Small intestine (tissue), 7 donors: ENCODE measurements around the gene PYDC1. TPM values are rescaled to one million over a fixed set of nuclear protein-coding genes. Genes with fewer than 3 reads are reported as not detected.

ENCODE experiments used
- DNase-seq, 2 donors: peaks; one replicate each; pipeline versions ENCODE4 v3.0.0 to v3.0.0-alpha.2; 2013
- FAIRE-seq: peaks from 2 replicates; lab custom pipeline; 2012; peaks lifted over from hg19 to GRCh38; lab: Jason Lieb, UNC
- H3K27ac ChIP-seq, 3 donors: one replicate each; pipeline ENCODE4 v1.5.1; 2013; ENCODE audit warnings: low read length in 2 of 3, mild to moderate bottlenecking in 2 of 3, control low read depth in 1 of 3, inconsistent platforms in 1 of 3, low read depth in 1 of 3, moderate library complexity in 1 of 3
- H3K27me3 ChIP-seq, 3 donors: one replicate each; pipeline ENCODE4 v1.6.1; 2013; ENCODE audit warnings: low read length in 3 of 3, inconsistent platforms in 1 of 3; ENCODE audit not compliant: control insufficient read depth in 3 of 3, insufficient read depth in 3 of 3
- H3K36me3 ChIP-seq, 3 donors: one replicate each; pipeline ENCODE4 v1.6.1; 2013; ENCODE audit warnings: low read length in 3 of 3, inconsistent platforms in 1 of 3, low read depth in 1 of 3, mild to moderate bottlenecking in 1 of 3, moderate library complexity in 1 of 3; ENCODE audit not compliant: control insufficient read depth in 3 of 3, insufficient read depth in 2 of 3
- H3K4me1 ChIP-seq, 3 donors: one replicate each; pipeline ENCODE4 v1.6.1; 2013; ENCODE audit warnings: low read length in 2 of 3, inconsistent platforms in 1 of 3, low read depth in 1 of 3, mild to moderate bottlenecking in 1 of 3, moderate library complexity in 1 of 3; ENCODE audit not compliant: control insufficient read depth in 3 of 3, insufficient read depth in 2 of 3
- H3K4me3 ChIP-seq, 3 donors: one replicate each; pipeline ENCODE4 v1.5.1; 2013; ENCODE audit warnings: low read length in 3 of 3, control low read depth in 1 of 3, inconsistent platforms in 1 of 3, low read depth in 1 of 3, mild to moderate bottlenecking in 1 of 3, moderate library complexity in 1 of 3
- H3K9me3 ChIP-seq, 2 donors: one replicate each; pipeline ENCODE4 v1.6.1; 2013; ENCODE audit warnings: low read depth in 1 of 2, low read length in 1 of 2; ENCODE audit not compliant: control insufficient read depth in 2 of 2, insufficient read depth in 1 of 2
- WGBS, 3 donors: extraction: QIAGEN DNeasy Blood & Tissue Kit; methylation state at CpG; one replicate each; pipeline ENCODE4 v1.1.7; 2013; 5-methylcytosine and 5-hydroxymethylcytosine counted together
- polyA plus RNA-seq, 4 donors: library from polyadenylated mRNA; stranded (reverse) in 3 of 4; unstranded in 1 of 4; fragments of 200-250 nt in 3 of 4; fragments of 120-200 nt in 1 of 4; gene quantifications; one replicate each; pipeline versions ENCODE4 v1.2.1 to v1.2.3, GENCODE V29; 2013
- donor health status: healthy with polysubstance abuse.
- donor health status: control.
- donor health status: control.
- donor health status: Bipolar disorder and iron deficiency.
- donor health status: healthy.

Gene PYDC1
- polyA plus RNA-seq, 4 donors: 0.32 TPM; not detected in 3

DNA sequence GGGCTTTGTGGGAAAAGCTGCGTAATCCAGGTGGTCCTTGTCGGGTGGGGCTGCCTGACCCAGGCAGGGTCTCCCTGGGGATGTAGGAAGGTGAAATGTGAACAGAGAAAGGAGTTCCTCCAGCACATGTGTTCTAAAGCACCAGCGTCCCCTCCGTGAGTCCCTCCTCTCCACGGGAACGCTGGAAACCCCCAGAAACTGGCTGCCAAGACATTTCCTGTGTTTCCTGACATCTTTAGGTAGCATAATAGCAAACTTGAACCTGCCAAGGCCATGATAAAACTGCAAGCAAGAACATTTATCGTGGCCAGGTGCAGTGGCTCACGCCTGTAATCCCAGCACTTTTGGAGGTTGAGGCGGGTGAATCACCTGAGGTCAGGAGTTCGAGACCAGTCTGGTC lies 12.6 kb upstream of the PYDC1 start:
- FAIRE-seq (no peak), DNase-seq (no peak)
- Histone ChIP-seq H3K9me3 (peaks cover 0 to 2% of the 10 kb centered on the region in 2 donors), H3K36me3 (no peaks in the 10 kb centered on the region), H3K27ac (no peak overlapping the region), H3K27me3 (no peaks in the 10 kb centered on the region), H3K4me1 (no peaks in the 10 kb centered on the region), H3K4me3 (no peak overlapping the region)
- 51 to 59% (median 54%) methylated on average over 10 of the region's 10 CpGs for WGBS, 3 donors

- WGBS, 3 donors: 95 to 100% (median 97%) methylated on average over 4 of the region's 4 CpGs
- FAIRE-seq: no peak
These were observed 11.3 kb upstream of the PYDC1 start for GRCh38 chr16:31228206-31228605.

GRCh38 chr16:31225193-31225592 lies 8.3 kb upstream of the PYDC1 start:
- WGBS, 3 donors: 93 to 94% (median 94%) methylated on average over 3 of the region's 3 CpGs
- FAIRE-seq: no peak
- H3K27ac ChIP-seq: no peak overlapping the region

More at GRCh38 chr16:31228206-31228605, 11.3 kb upstream of the PYDC1 start:
- Histone ChIP-seq H3K4me3 (no peak overlapping the region), H3K9me3 (no peaks in the 10 kb centered on the region), H3K36me3 (no peaks in the 10 kb centered on the region), H3K27me3 (no peaks in the 10 kb centered on the region), H3K4me1 (peaks cover 0 to 4% (median 0%) of the 10 kb centered on the region in 3 donors), H3K27ac (no peak overlapping the region)
- DNase-seq: no peak

DNA sequence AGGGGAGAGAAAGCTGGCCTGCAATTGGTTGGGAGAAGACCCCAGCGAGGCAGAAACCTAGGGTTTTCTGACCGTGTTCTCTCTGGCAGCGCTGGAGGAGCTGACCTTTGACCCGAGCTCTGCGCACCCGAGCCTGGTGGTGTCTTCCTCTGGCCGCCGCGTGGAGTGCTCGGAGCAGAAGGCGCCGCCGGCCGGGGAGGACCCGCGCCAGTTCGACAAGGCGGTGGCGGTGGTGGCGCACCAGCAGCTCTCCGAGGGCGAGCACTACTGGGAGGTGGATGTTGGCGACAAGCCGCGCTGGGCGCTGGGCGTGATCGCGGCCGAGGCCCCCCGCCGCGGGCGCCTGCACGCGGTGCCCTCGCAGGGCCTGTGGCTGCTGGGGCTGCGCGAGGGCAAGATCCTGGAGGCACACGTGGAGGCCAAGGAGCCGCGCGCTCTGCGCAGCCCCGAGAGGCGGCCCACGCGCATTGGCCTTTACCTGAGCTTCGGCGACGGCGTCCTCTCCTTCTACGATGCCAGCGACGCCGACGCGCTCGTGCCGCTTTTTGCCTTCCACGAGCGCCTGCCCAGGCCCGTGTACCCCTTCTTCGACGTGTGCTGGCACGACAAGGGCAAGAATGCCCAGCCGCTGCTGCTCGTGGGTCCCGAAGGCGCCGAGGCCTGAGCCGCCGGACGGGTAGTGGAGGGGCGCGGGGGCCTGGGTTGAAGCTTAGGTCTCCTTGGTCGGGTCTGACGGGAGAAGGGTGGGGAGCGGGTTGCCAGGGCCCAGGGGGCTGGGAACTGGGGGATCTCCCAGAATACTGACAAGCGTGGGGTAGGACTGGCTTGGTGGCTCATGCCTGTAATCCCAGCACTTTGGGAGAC lies 7.4 kb upstream of the PYDC1 start:
- no peaks in the 10 kb centered on the region for H3K9me3 ChIP-seq
- H3K36me3 ChIP-seq: no peaks in the 10 kb centered on the region
- FAIRE-seq: no peak
- peaks cover 0 to 4% (median 0%) of the 10 kb centered on the region in 3 donors for H3K4me1 ChIP-seq
- 84 to 91% (median 88%) methylated on average over 74 to 80 of the region's 80 CpGs for WGBS, 3 donors
- peaks cover 0 to 4% (median 0%) of the 10 kb centered on the region in 3 donors for H3K27me3 ChIP-seq
- H3K27ac ChIP-seq: no peak overlapping the region
- DNase-seq: no peak
- H3K4me3 ChIP-seq: no peak overlapping the region

More at GRCh38 chr16:31225193-31225592, 8.3 kb upstream of the PYDC1 start:
- no peaks in the 10 kb centered on the region for H3K9me3 ChIP-seq
- DNase-seq: no peak
- no peaks in the 10 kb centered on the region for H3K36me3 ChIP-seq
- no peak overlapping the region for H3K4me3 ChIP-seq
- peaks cover 0 to 4% (median 0%) of the 10 kb centered on the region in 3 donors for H3K4me1 ChIP-seq
- peaks cover 0 to 4% (median 0%) of the 10 kb centered on the region in 3 donors for H3K27me3 ChIP-seq

DNA sequence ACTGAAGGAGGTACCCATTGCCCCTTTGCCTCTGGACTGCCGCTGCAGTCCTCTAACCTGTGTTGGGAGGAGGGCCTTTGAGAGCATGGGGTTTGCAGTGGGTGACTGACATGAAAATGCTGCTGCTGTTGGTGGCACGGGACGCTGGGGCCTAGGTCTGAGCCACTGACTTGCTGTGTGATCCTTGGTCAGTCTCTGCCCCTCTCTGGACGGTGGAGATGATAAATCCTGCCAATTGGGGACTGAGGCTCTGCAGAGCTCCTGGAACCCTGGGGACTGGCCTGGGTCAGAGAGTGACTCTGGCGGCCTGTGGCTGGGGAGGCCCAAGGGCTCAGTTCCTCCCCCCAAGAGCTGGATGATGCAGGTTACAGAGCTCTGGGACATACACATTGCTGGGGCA lies 6.1 kb upstream of the PYDC1 start:
- Histone ChIP-seq H3K36me3 (no peaks in the 10 kb centered on the region), H3K4me1 (peaks cover 0 to 4% (median 0%) of the 10 kb centered on the region in 3 donors), H3K27me3 (peaks cover 0 to 5% (median 1%) of the 10 kb centered on the region in 3 donors), H3K4me3 (no peak overlapping the region), H3K9me3 (no peaks in the 10 kb centered on the region), H3K27ac (no peak overlapping the region)
- FAIRE-seq (no peak), DNase-seq (no peak)
- 91 to 94% (median 93%) methylated on average over 5 of the region's 5 CpGs for WGBS, 3 donors

DNA sequence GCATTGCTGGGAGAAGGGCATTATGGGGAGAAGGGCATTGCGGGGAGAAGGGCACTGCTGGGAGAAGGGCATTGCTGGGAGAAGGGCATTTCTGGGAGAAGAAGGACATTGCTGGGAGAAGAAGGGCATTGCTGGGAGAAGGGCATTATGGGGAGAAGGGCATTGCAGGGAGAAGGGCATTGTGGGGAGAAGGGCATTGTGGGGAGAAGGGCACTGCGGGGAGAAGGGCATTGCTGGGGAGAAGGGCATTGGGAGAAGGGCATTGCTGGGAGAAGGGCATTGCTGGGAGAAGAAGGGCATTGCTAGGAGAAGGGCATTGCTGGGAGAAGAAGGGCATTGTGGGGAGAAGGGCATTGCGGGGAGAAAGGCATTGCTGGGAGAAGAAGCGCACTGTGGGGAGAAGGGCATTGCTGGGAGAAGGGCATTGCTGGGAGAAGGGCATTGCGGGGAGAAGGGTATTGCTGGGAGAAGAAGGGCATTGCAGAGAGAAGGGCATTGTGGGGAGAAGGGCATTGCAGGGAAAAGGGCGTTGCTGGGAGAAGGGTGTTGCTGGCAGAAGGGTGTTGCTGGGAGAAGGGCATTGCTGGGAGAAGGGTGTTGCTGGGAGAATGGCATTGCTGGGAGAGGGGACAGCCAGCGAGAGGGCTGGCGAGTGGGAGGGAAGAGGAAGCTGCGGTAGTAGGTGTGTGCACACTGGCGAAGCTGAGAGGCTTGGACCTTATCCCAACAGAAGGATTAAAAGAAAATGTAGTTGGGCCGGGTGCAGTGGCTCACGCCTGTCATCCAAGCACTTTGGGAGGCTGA lies 4.6 kb upstream of the PYDC1 start:
- 36 to 68% (median 62%) methylated on average over 11 to 12 of the region's 12 CpGs for WGBS, 3 donors
- no peaks in the 10 kb centered on the region for H3K36me3 ChIP-seq
- H3K9me3 ChIP-seq: no peaks in the 10 kb centered on the region
- H3K27me3 ChIP-seq: peaks cover 0 to 19% (median 11%) of the 10 kb centered on the region in 3 donors
- FAIRE-seq: no peak
- no peak overlapping the region for H3K4me3 ChIP-seq
- no peak overlapping the region for H3K27ac ChIP-seq
- peak in 1 of 2 donors; percentile 68 for DNase-seq
- H3K4me1 ChIP-seq: peaks cover 0 to 6% (median 0%) of the 10 kb centered on the region in 3 donors

- Histone ChIP-seq H3K9me3 (no peaks in the 10 kb centered on the region), H3K4me3 (no peak overlapping the region), H3K4me1 (peaks cover 0 to 22% (median 0%) of the 10 kb centered on the region in 3 donors), H3K27me3 (peaks cover 0 to 34% (median 13%) of the 10 kb centered on the region in 3 donors), H3K36me3 (no peaks in the 10 kb centered on the region), H3K27ac (no peak overlapping the region)
- DNase-seq: no peak
- no peak for FAIRE-seq
- WGBS, 3 donors: 84 to 90% (median 88%) methylated on average over 15 of the region's 15 CpGs
These were observed 2.3 kb upstream of the PYDC1 start for GRCh38 chr16:31219154-31219741.

DNA sequence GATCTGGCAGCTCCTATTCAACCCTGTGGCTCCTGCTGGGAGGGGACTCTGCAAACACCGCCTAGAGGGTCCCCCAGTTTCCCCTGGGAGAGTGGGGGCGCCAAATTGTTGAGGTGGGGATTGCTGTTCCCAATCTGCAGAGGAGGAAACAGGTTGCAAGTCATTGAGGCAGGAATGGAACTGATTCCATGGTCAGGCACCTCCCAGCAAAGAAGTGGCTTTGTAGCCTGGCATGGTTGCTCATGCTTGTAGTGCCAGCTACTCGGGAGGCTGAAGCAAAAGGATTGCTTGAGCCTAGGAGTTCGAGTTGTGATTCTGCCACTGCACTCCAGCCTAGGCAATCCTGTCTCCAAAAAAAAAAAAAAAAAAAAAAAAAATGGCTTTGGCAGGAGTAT lies 198 bp upstream of the PYDC1 start:
- H3K27ac ChIP-seq: no peak overlapping the region
- H3K4me3 ChIP-seq: no peak overlapping the region
- no peak for FAIRE-seq
- H3K36me3 ChIP-seq: no peaks in the 10 kb centered on the region
- H3K27me3 ChIP-seq: peaks cover 0 to 34% (median 13%) of the 10 kb centered on the region in 3 donors
- no peaks in the 10 kb centered on the region for H3K9me3 ChIP-seq
- DNase-seq: no peak
- 14 to 26% (median 14%) methylated on average over 4 of the region's 4 CpGs for WGBS, 3 donors
- H3K4me1 ChIP-seq: peaks cover 0 to 17% (median 0%) of the 10 kb centered on the region in 3 donors
